ENCODE measurements around the gene GIN1.
A peak's percentile ranks its signal among the peaks of the same experiment; 100 is the strongest.
"Not testable (repeated sequence)": the region's sequence is repeated elsewhere in the genome, so short reads cannot be mapped to it uniquely, and the experiment has no call there.

Gene GIN1

DNA sequence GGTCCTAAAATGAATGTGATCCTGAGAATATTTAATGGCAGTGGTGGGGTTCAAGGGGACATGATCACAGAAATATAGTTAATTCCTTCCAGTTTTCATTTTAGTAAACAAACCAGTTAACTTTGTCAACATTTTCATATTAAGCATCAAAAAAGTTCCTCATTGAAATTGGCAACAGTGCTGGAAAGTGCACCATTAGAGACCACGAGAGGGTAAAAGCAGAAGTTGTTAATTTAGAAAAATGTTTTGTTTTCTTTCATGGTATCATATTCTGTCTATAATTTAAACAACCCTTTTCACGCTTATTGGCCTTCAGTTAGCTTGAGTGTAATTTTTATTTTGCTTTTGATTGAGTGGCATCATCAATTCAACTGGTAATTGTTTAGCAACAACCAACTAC lies 11.9 kb downstream of the GIN1 start:
- DNase-seq: no peak

DNA sequence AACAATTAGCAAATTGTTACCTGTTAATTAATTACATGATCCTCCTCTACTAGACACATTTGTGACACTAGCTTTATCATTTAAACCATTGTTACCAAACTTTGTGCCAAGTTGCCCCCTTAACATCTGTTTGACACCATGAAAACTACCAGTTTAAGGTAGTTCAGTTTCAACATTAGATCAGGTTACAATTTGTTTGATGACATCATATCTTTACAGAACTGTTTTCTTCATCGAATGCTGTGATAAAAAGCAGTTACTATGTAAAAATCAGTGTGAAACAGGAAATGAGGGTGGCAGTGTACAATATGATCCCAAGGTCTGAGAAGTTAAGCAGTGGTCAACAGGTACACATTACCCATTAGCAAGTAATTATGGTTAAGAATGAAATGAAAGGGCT lies 17.7 kb downstream of the GIN1 start:
- DNase-seq: no peak

DNA sequence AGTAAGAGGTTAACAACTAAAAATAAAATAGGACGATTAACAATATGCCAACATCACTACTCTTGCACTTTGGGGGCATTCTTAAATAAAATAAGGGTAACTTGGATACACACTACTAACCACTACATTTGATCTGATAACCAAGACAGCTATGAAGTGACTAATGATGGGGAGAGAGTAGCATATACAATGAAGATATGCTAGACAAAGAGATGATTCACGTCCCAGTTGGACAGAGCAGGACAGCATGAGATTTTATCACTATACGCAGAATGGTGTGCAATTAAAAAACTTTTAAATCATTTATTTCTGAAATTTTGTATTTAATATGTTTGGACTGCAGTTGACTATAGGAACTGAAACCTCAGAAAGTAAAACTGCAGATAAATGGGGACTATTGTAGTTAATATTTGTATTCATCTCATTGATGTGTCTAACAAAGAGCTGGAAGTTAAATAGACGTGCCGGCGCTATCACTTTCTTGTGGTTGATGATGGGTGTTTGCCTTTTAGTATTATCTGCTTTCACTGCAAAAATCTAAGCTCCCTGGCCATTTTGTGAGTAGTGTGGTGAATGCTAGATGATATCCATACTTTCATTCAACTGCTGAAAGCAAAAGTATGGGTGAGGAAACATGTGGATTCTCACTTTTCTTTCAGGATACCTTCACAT lies 18.7 kb downstream of the GIN1 start:
- no peak for DNase-seq

DNA sequence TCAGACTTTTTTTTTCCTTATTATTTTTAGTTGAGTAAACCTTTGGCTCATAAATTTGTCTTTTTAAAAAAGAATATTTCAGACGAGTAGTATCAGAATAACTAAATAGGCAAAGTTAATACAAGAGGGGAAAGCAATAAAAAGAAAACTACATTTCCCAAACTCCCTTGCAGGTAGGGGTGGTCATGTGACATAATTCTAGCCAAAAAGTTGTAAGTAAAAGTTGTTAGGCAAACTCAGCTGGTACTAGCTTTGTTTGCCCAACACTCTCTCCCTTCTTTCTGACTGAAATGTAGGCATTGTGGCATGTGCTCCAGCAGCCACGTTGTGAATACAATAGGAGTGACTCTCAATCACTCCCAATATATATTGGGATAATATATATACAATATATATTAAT lies 20.9 kb downstream of the GIN1 start:
- DNase-seq: no peak

DNA sequence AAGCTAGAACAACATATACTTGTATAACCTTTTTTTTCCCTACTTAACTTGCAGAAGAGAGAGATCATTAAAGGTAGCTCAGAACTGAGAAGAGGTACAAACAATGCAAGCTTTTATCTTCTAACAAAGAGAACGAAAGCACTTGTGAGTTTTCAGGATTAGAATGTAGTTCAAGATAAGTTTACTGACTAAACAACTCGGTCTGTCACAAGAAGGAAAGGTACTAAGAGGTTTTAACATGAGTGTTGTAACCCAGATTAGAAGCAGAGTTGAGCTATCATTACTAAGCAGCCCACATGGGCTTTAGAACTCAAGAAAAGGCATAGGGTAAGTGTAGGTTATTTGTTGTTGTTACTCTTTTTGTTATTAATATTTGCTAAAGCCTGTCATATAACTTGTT lies 25.2 kb downstream of the GIN1 start:
- no peak for DNase-seq

DNA sequence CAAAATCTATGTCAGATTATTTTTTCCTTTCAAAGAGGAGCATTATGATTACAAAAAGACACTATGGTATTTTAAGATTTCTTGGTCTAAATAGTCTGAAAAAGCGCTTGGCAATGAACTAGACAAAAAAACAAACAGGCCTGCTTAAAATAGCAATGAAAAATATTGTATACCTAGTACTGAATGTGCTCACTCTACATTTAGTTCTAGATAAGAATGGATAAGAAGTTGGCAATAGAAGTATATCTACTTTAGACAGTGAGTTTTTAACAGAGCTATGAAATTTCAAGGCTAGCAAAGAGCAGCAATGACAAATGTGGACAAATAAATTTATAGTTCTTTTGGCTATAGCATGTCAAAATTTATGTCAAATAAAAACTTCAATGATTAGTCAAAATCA lies 26.2 kb downstream of the GIN1 start:
- no peak for DNase-seq

DNA sequence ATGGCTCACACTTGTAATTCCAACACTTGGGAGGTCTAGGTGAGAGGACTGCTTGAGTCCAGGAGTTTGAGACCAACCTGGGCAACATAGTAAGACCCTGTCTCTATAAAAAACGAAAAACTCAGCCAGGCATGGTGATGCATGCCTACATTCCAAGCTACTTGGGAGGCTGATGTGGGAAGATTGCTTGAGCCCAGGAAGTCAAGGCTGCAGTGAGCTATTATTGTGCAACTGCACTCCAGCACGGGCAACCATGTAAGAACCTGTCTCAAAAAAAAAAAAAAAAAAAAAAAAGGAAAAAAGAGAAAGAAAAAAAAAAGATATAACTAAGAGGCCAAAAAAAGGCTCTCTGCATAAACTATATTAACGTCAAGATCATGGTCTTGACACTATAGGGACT lies 27.3 kb downstream of the GIN1 start:
- no peak for DNase-seq

DNA sequence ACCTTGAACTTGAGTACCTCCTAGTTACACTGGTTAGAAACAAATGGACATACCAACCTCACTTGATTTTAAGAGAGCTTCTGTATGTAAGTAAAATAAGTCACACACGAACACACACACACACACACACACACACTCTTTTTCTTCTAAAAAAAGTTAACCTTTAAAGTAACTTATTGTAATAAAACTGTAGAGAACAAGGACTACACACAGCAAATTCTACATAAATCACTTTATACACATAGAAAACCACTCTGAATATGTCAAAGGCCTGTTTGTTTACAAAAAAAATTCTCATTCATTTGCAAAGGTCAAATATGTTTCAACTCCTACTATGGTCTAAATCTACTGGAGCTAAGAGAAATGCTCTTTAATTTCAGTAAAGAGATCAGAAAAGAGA lies 29.1 kb downstream of the GIN1 start:
- DNase-seq: no peak

DNA sequence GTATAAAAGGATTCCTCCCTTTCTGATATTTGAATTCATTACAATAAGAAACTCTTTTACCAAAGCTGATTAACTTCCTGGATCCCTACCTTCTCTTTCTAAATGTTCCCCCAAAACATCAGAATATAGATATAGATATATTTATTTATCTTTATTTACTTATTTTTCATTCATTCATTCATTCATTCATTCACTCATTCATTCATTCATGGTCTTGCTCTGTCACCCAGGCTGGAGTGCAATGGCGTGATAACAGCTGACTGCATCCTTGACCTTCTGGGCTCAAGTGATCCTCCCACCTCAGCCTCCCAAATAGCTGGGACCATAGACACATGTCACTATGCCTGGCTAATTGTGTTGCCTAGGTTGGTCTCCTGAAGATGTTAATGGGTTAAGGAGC lies 30.7 kb downstream of the GIN1 start:
- DNase-seq: no peak

DNA sequence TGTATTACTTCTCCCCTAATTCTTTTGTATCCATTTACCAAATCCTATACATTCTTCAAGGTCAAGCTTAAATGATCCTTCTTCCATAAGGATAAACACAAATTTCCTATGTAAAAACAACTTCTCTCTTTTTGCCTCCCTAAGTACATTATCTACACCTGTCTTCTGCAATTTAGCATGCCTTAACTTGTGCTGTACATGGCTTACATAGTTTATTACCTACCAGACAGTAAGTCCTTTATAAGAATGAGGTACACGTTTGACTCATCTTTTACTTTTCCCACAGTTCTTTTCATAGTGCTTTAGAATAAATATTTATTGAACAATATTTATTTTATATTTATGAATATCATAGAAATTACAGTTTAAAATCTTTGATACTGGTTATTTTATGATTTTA lies 33.4 kb downstream of the GIN1 start:
- no peak for DNase-seq

DNA sequence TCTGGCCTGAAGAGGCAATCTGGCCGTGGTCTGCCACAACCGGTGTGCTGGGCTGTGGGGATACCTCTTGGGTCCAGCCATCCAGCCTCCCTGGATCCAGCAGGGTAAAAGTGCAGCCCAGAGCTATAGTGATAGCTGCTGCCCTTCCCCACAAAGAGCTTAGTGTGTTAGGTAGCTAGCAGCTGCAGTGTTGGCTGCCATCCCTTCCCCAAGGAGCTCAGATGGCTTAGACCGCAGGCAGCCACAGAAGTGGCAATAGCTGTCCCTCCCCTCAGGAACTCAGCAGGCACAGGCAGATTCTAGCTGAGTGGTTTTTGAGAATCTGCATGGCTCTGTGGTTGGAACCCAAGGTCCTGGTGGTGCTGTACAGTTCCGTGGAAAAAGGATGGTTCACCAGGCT lies 40.1 kb downstream of the GIN1 start:
- no peak for DNase-seq

DNA sequence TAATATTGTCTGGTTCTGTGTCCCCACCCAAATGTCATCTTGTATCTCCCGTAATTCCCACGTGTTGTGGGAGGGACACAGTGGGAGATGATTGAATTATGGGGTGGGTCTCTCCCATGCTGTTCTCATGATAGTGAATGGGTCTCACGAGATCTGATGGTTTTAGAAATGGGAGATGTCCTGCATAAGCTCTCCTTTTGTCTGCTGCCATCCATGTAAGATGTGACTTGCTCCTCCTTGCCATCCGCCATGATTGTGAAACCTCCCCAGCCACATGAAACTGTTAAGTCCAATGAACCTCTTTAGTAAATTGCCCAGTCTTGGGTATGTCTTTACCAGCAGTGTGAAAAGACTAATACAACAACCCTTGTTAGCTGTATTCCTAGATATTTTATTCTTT lies 44.5 kb downstream of the GIN1 start:
- DNase-seq: no peak

DNA sequence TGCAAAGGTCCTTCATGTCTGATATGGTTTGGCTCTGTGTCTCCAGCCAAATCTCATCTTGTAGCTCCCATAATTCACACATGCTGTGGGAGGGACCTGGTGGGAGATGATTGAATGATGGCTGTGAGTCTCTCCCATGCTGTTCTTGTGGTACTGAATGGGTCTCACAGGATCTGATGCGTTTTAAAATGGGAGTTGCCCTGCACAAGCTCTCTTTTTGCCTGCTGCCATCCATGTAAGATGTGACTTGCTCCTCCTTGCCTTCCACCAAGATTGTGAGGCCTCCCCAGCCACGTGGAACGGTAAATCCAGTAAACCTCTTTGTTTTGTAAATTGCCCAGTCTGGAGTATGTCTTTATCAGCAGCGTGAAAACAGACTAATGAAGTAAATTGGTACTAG lies 46.4 kb downstream of the GIN1 start:
- DNase-seq: not testable (repeated sequence)

DNA sequence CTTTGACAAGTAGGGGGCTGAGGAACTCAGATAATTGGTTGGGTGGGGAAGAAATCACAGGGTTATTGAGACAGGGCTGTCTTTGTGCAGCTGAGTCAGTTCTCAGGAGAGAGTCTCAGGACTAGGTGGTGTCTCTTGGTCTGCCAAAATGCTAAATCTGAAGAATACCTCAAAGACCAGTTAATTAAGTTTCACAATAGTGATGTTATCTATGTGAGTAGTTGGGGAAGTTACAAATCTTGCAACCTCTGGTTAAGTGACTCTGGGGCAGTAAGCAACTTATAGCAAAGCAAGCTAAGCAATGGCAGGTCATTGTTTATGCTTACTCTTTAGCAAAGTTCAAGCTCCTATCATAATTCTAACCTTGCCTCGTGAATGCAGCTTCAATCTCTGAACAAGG lies 53.6 kb downstream of the GIN1 start:
- no peak for DNase-seq

DNA sequence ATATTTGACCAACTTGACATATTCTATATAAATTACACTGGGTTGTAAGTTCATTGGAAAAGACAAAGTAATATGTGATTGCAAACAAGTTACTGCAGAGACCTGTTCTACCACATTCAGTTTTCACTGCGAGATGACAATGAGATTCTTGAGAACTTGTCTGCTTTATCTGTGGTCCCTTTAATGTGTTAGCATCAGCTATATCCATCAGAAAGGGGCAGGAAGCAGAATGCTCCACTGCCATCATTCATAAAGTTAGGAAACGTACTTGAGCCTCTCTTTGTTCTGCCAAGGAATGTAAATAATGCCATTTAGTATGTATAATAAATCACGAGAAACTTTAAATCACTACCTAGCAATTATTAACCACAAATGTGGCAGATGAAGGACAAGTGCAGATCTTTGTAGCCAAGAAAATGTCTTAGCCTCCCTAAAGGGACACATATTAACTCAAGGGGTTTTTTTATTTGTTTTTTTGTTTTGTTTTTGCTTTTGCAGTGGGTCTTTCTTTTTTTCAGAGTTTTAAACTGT lies 59.4 kb downstream of the GIN1 start:
- no peak for DNase-seq

DNA sequence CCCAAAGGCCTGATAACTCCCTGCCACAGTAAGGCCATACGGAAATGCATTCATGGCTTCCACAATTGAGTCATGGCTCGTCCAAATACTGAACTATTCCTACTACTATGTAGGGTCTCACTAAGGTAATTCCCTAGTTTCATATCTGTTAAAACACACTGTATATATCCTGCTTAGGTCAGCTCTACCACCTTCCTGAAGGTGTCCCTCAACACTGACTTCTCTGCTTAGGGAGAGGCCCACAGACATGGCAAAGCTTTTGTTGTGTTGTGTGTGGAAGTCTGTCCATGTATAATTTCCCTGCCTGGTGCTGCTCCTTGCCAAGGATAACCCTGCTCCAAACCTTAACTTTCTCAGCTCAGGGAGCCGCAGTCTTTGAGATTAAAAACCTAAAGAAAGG lies 60.4 kb downstream of the GIN1 start:
- DNase-seq: no peak

DNA sequence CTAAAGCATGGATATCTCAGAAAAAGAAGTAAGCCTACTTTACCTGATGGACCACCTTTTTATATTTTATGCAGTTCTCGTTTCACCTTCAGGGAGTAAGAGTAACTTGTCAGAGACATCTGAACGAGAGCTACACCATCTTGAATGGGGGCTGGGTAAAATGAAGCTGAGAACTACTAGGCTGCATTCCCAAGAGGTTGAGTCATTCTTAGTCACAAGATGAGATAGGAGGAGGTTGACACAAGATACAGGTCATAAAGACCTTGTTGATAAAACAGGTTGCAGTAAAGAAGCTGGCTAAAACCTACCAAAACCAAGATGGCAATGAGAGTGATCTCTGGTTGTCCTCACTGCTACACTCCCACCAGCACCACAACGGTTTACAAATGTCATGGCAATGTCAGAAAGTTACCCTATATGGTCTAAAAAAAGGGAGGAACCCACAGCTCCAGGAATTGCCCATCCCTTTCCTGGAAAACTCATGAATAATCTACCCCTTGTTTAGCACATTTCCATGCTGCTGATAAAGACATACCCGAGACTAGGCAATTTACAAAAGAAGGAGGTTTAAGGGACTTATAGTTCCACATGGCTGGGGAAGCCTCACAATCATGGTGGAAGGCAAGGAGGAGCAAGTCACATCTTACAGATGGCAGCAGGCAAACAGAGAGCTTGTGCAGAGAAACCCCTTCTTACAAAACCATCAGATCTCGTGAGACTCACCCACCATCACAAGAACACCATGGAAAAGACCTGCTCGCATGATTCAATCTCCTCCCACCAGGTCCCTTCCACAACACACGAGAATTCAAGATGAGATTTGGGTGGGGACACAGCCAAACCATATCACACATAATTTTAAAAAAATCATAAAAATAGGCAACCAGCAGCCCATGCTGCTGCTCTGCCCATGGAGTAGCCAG lies 62.5 kb downstream of the GIN1 start:
- DNase-seq: no peak

DNA sequence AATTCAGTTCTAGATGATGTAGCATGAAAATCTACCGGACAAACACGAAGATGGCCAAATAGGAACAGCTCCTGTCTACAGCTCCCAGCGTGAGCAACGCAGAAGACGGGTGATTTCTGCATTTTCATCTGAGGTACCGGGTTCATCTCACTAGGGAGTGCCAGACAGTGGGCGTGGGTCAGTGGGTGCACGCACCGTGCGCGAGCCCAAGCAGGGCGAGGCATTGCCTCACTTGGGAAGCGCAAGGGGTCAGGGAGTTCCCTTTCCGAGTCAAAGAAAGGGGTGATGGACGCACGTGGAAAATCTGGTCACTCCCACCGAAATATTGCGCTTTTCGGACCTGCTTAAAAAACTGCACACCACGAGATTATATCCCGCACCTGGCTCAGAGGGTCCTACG lies 73.2 kb downstream of the GIN1 start:
- DNase-seq: not testable (repeated sequence)

DNA sequence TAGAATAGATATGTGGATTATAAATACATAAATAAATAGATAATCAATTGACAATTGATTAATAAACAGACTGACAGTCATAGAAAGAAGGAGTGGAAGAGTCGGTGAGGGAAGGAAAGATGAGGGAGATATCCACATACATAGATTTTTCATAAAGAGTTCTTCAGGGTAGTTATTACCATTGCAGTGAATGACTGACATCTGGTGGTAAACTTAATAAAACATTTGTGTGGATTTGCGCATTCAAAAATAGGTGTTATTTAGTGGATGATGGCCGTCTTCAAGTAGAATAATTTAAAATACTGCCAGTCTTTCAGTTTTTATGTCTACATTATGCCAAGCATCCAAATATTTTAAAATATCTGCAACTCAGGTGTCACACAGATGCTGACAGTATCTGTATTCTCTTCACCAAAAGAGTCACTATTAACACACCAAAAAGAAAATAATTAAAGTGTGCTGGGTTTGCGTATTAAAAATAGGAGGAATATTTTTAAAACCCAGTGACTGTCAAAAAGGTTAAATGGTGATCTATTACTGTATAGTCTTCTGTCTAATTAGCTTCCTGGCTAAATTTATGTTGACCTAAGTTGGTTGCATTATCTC lies 78.8 kb downstream of the GIN1 start:
- peak; percentile 39 for DNase-seq

DNA sequence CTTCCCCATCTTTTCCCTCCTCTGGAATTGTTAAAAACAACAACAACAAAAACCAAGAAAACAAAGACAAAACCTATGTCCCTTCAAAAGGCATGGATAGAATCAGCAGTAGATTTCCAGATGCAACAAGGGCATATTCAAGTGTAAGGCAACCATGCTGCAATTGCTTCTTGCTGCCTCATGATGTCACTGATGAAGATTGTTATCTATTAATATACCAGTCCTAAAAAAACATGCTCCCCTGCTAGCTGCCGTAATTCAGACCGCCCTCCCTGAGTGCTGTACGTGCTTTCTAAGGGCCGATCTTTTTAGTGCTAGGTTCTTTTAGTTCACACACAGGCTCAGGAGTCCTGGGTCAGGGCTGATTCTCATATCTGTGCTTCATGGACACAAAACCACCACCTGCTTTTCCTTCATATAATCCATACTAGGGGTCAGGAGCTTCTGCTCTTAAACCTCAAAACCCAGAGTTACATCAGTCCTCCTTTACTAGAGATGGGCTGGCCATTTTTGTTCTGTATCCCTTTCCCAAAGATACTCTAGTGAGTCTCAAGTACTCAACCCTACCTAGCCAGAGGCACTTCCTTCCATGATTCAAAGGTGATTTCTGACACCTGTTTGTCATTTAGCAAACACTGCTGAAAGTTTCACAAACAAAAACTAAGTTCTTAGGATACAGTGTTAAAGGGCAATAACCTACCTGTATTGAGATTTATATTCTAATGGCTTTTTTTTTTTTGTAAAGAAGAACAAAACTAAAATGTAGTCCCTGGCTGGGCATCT lies 82.1 kb downstream of the GIN1 start:
- no peak for DNase-seq

DNA sequence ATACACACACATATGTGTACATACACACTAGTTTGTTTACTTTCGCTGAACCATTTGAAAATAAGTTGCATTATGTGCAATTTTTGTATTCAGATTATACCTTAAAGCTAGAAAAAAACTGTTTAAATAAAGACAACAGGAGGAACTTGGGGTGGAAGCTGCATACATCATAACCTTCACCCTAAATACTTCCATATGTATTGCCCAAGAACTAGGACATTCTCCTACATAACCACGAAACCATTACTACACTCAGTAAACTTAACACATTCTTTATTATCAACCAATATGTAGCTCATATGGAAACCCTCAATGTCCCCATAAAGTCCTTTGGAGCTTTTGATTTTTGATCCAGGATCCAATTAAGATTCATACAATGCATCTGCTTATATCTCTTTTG lies 83.3 kb downstream of the GIN1 start:
- no peak for DNase-seq
